Mucosa of stomach (tissue), 1 donor: Measurements from ENCODE around the gene TMEM236.

ENCODE experiments used
- H3K27me3 ChIP-seq: one replicate; pipeline ENCODE4 v1.7.0; 2013; ENCODE audit warnings: mild to moderate bottlenecking, low read length; ENCODE audit not compliant: control insufficient read depth, insufficient read depth
- H3K36me3 ChIP-seq: one replicate; pipeline ENCODE4 v1.7.0; 2013; ENCODE audit warnings: low read length; ENCODE audit not compliant: control insufficient read depth, insufficient read depth
- H3K4me1 ChIP-seq: one replicate; pipeline ENCODE4 v1.7.0; 2013; ENCODE audit warnings: mild to moderate bottlenecking, low read length; ENCODE audit not compliant: control insufficient read depth, insufficient read depth
- H3K4me3 ChIP-seq: one replicate; pipeline ENCODE4 v1.7.0; 2013; ENCODE audit warnings: low read length
- H3K9ac ChIP-seq: one replicate; pipeline ENCODE4 v1.7.0; 2013; ENCODE audit warnings: mild to moderate bottlenecking, low read length, moderate library complexity
- H3K9me3 ChIP-seq: one replicate; pipeline ENCODE4 v1.7.0; 2013; ENCODE audit warnings: mild to moderate bottlenecking, low read length, moderate library complexity; ENCODE audit not compliant: control insufficient read depth
- donor health status: Pancreatic carcinoma.

TMEM236 gene

DNA sequence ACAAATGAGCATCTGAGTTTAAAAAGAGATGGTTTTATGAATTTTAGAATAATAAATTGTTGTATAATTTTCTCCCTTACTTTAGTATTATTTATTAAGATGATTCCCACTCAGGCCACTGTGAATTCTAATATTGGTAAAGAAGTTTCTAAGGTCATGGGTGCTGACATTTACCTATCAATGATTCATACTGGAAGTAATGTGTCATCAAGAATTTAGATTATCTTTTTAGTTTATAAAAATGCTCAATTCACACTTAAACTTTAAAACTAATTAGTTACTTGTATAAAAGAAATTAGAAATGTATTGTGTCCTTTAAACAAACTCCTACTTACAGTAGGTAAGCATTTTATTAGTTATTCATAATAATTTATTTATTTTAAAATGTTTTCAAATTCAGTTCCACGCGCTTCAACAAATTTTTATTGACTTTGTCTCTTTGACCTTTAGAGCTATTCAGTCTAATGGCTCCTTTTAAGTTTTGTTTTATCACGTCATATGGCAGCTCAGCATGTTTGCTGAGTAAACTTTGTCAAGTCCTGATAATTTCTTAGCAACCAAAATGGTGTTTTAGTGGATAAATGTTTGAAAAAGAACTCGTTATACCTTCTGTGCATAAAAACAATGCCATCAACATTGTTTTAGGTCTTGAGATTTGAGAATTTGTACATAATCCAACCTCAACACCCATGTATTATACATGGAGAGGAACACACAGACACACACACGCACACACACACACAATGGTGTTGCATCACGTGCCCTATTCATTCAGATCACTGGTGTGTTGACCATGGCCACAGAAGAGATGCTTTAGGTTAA is 42.0 kb downstream of the TMEM236 start:
- H3K9me3 ChIP-seq: no peaks in the 10 kb centered on the region
- H3K27me3 ChIP-seq: no peaks in the 10 kb centered on the region
- H3K9ac ChIP-seq: no peak overlapping the region
- peaks cover 16% of the 10 kb centered on the region for H3K4me1 ChIP-seq
- H3K36me3 ChIP-seq: no peaks in the 10 kb centered on the region
- H3K4me3 ChIP-seq: no peak overlapping the region

DNA sequence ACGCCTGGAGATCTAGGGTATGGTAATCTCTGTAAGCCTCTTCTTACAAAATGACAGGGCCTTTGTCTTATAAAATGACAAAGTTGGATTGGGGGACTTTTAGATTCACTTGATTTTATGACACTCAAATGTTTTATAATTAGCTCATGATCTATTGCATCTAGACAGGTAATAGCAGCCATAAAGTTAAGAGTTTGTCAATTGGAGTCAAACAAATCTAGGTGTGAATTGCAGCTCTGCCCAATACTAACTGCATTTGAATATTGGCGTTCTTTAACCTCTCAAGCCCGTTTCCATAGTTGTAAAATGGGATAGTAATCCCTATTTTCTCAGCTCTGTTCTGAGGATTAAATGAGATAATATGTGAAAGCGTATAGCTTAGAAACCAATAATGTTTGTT is 43.1 kb downstream of the TMEM236 start:
- Histone ChIP-seq H3K4me1 (peaks cover 16% of the 10 kb centered on the region), H3K27me3 (no peaks in the 10 kb centered on the region), H3K4me3 (no peak overlapping the region), H3K36me3 (no peaks in the 10 kb centered on the region), H3K9me3 (no peaks in the 10 kb centered on the region), H3K9ac (no peak overlapping the region)

DNA sequence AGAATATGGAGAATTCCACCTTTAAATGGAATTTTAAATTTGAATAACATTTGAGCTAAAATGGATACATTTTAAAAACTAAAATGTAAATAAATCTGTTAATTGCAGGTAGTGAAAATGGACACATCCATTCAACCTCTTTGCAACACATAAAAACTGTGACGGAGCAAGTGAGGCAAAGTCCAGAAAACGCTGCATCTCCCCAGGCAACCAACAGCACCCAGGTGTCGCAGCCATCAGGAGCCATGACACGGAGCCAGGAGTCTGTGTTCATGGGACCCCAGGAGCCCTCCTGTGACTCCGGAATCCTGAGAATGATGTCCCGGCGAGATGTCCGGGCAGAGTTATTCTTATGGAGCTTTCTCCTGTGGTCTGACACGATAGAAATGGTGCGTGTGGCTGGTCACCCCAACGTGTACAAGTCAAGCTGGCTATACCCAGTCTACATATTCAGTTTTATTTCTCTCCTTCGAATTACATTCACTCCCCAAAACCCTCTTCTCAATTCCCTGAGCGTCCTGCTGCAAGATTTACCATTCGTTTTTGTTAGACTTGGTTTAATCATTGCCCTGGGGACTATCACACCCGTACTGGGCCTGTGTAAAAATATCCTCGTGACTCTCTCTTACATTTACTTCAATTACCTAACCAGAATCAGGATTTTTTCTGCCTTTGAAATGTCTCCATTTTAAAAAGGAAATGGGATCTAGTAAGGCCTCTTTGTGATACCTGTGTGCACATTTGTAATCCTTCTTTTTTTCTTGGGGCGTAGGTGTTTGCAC is 44.0 kb downstream of the TMEM236 start:
- Histone ChIP-seq H3K9me3 (no peaks in the 10 kb centered on the region), H3K27me3 (no peaks in the 10 kb centered on the region), H3K4me3 (no peak overlapping the region), H3K4me1 (peaks cover 16% of the 10 kb centered on the region), H3K9ac (no peak overlapping the region), H3K36me3 (no peaks in the 10 kb centered on the region)

DNA sequence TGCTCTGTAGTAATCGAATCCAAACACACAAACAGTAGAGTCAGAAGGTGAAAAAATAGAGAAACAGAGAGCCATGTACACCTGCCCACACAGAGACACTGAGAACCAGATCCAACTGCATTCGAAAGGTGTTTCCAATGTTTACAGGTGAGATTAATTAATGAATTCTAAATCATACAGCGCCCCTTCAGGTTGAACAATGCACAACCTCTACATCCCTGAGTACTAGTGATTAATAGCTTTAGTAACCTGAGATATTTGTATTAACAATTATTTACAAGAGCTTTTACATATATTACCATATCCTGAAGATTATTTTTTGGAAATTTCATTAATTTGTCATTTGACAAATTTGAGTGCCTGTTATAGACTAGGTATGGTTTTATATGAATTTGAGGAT is 49.5 kb downstream of the TMEM236 start:
- Histone ChIP-seq H3K36me3 (no peaks in the 10 kb centered on the region), H3K4me3 (no peak overlapping the region), H3K4me1 (no peaks in the 10 kb centered on the region), H3K9me3 (no peaks in the 10 kb centered on the region), H3K27me3 (no peaks in the 10 kb centered on the region), H3K9ac (no peak overlapping the region)

DNA sequence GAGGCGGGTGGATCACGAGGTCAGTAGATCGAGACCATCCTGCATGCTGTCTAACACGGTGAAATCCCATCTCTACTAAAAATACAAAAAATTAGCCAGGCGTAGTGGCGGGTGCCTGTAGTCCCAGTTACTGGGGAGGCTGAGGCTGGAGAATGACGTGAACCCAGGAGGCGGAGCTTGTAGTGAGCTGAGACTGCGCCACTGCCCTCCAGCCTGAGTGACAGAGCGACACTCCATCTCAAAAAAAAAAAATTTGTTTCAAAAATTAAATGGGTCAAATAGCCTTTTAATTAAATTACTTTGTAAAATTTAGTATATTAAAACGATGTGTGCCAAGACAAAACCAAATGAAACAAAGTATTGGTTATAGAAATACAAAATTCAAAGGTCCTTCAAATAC is 50.3 kb downstream of the TMEM236 start:
- Histone ChIP-seq H3K36me3 (no peaks in the 10 kb centered on the region), H3K9ac (no peak overlapping the region), H3K4me3 (no peak overlapping the region), H3K9me3 (no peaks in the 10 kb centered on the region), H3K27me3 (no peaks in the 10 kb centered on the region), H3K4me1 (no peaks in the 10 kb centered on the region)

DNA sequence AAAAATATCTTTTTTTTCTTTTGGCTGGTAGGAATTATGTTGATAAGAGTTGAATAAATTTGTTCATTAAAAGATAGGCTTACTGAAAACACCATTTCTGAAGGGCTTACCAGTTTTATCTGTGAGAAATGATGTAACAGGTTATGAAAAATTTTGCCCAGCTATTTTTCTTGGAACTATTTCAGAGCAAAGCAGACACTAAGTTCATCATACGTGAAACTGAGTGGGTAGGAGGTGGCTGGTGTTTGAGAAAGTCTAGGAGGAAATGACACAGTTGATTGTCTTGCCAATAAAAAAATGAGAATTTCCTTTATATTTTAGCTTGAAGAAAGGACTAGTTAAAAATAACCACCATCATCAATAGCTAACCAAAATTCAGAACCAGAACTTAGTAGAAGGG is 51.0 kb downstream of the TMEM236 start:
- Histone ChIP-seq H3K9ac (no peak overlapping the region), H3K9me3 (no peaks in the 10 kb centered on the region), H3K36me3 (no peaks in the 10 kb centered on the region), H3K27me3 (no peaks in the 10 kb centered on the region), H3K4me3 (no peak overlapping the region), H3K4me1 (no peaks in the 10 kb centered on the region)

DNA sequence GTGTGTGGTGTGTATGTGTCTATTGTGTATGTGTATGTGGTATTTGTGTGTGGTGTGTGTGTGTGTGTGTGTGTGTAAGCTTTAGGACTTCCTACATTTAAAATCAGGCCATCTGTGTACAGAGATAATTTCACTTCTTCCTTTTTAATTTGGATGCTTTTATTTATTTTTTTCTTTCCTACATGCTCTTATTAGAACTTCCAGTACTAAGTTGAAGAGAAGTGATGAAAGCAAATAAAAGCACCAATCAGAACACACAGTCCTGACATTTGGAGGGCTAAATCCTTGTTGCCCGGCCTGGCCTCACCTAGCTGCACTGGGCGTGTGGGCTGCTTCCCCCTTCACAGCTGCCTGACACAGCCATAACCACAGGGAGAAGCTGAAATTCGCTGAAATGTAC is 53.3 kb downstream of the TMEM236 start:
- Histone ChIP-seq H3K4me3 (no peak overlapping the region), H3K9ac (no peak overlapping the region), H3K36me3 (no peaks in the 10 kb centered on the region), H3K4me1 (no peaks in the 10 kb centered on the region), H3K27me3 (no peaks in the 10 kb centered on the region), H3K9me3 (no peaks in the 10 kb centered on the region)

DNA sequence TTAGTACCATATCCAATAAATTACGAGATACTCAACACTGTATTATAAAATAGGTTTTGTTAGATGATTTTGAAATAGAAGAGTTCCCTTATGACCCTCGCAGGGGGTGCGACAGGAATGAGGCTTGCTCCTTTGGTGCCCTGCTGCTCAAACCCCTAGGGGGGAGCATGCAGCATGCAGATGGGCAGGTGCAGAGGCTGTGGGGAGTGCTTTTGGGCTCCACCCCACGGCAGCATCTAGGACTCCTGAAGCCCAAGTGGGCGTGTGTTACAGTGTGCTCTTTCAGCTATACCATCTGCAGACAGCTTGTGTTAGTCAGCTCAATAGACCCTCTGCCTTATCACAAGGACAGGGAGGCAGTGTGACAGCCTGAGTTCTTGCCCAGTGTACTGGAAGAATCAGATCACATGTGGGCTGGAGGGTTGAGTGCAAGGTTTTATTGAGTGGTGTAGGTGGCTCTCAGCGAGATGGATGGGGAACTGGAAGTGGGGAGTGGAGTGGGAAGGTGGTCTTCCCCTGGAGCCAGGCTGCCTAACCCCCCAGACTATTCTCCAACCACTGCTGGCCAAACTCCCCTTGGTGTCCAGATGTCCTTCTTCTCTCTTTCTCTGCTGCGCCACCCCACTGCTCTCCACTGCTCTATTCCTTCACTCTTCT is 54.0 kb downstream of the TMEM236 start:
- Histone ChIP-seq H3K9ac (no peak overlapping the region), H3K9me3 (no peaks in the 10 kb centered on the region), H3K27me3 (no peaks in the 10 kb centered on the region), H3K36me3 (no peaks in the 10 kb centered on the region), H3K4me3 (no peak overlapping the region), H3K4me1 (no peaks in the 10 kb centered on the region)

DNA sequence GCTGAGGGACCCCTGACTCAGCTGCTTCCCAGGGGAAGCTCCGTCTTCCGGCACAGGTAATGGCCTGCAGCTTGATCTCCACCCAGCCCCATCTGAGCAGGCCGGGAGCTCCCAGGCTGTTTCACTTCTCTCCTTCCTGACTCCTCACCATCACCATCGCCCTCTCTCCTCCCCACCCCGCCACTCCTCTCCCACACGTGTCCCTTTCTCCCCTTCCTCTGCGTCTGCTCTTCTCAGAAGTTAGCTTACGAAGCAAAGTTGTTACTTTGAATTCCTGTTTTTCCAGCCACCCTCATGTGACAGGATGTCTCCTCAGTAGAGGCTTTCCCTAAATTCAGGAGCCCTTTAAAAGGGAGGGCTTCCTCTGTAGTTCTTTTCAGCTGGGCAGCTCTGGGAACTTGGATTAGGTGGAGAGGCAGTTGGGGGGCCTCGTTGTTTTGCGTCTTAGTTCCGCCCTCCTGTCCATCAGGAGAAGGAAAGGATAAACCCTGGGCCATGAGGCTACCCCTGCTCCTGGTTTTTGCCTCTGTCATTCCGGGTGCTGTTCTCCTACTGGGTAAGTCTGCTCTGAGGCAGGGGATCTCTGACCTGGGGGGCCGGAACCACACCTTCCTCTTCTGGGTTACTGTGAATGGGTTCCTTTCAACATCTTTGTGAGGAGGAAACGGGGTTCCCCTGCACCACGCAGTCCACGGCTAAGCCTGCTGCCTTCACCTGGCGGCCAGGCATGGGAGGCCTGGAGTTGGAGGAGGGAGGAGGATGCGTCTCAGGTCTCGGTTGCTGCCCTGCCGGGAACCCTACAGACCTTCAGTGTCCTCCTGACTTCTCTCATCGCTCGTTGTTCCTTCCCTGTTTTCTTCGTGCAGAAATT is 57.2 kb downstream of the TMEM236 start, which contains the start of gene MRC1:
Gene MRC1 (plus strand): TSS at position 378 of the 871 bp plus-strand sequence. CDS start 118 bp downstream, at position 496.
- H3K36me3 ChIP-seq: no peaks in the 10 kb centered on the region
- H3K4me1 ChIP-seq: no peaks in the 10 kb centered on the region
- no peak within 1 kb of the TSS for H3K4me3 ChIP-seq
- no peak within 1 kb of the TSS for H3K9ac ChIP-seq
- no peaks in the 10 kb centered on the region for H3K27me3 ChIP-seq
- no peaks in the 10 kb centered on the region for H3K9me3 ChIP-seq

DNA sequence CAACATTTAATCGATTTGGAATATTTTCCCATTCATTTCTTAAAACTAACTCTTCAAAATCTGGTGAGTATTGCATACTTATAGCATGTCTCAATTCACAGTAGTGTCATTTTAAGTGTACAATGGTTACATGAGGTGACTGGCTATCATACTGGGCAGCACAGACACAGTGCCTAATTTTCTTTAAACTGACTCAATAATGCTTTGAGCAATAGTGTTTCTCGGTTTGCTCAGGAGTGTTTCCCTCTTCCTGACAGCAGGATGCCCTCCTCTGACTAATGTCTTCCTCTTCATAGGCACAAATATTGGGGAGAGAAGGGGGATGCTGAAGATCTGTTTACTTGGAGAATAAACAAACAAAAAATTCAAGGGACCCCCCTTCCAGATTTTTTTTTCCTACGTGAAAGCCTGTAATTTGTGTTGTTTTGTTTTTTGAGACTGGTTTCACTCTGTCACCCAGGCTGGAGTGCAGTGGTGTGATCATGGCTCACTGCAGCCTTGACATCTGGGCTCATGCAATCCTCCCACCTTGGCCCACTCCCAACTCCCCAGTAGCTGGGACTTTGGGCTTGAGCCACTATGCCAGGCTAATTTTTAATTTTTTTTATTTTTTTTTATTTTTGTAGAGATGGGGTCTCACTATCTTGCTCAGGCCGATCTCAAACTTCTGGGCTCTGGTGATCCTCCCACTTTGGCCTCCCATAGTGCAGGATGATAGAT is 59.3 kb downstream of the TMEM236 start:
- Histone ChIP-seq H3K9ac (no peak overlapping the region), H3K4me1 (no peaks in the 10 kb centered on the region), H3K4me3 (no peak overlapping the region)

DNA sequence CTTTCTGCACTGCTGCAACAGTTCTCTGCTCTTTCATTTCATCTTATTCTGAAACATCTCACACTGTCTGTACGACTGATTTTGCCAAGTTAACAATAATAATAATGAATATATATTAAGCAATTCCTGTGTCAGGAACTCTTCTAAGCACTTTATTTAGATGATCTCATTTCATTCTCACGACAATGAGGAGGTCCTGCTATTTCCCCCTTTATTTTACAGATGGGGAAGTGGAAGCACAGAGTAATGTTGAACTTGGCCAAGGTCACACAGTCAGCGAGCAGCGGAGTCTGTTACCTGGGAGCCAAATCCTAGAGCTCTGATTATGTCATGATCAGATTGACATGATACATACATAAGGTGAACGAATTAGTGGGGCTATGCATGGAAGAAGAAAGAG is 63.0 kb downstream of the TMEM236 start:
- Histone ChIP-seq H3K27me3 (no peaks in the 10 kb centered on the region), H3K36me3 (no peaks in the 10 kb centered on the region), H3K4me1 (no peaks in the 10 kb centered on the region), H3K9me3 (no peaks in the 10 kb centered on the region), H3K9ac (no peak overlapping the region), H3K4me3 (no peak overlapping the region)

More for the DNA sequence above, 59.3 kb downstream of the TMEM236 start:
- H3K9me3 ChIP-seq: no peaks in the 10 kb centered on the region
- no peaks in the 10 kb centered on the region for H3K27me3 ChIP-seq
- H3K36me3 ChIP-seq: no peaks in the 10 kb centered on the region
